ENCODE results near the gene F2RL2. TPM values are rescaled to one million over a fixed set of nuclear protein-coding genes. Genes with fewer than 3 reads are reported as not detected.

Gene F2RL2
- total and polyA plus RNA-seq, 2 donors (not counting 1 experiment from before 2014, with no cell fraction given): not detected

DNA sequence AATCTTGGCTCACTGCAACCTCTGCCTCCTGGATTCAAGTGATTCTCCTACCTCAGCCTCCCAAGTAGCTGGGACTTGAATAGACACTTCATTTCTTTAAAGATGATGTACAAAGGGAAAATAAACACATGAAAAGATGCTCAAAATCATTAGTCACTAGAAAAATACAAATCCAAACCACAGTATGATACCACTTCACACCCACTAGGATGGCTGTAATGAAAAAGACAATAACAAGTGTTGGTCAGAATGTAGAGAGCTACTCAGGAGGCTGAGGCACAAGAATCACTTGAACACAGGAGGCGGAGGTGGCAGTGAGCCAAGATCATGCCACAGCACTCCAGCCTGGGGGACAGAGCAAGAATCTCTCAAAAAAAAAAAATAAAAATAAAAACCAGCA lies 13.0 kb downstream of the F2RL2 start:
- Mint-ChIP-seq H3K27me3 (no peaks in the 10 kb centered on the region), H3K4me1 (peaks cover 9% of the 10 kb centered on the region), H3K27ac (no peak overlapping the region), H3K4me3 (no peak overlapping the region), H3K9me3 (ENCODE audit: insufficient read depth) (no peaks in the 10 kb centered on the region)
- intact Hi-C loops (cut with micrococcal nuclease): no loop called here
- no peaks in the 10 kb centered on the region for H3K9me3 ChIP-seq (ENCODE audit: control extremely low read depth in 1 of 3, control insufficient read depth in 2 of 3, insufficient read depth in 1 of 3, low read length in 2 of 3)
- no peaks in the 10 kb centered on the region for H4K20me1 ChIP-seq (ENCODE audit: control insufficient read depth, insufficient read depth, low read length, poor library complexity, severe bottlenecking)
- peaks cover 0 to 4% of the 10 kb centered on the region in 2 experiments for H3K36me3 ChIP-seq (replicated peaks in 1 of 2; ENCODE audit: control extremely low read depth in 1 of 2, control insufficient read depth in 1 of 2, extremely low read depth in 1 of 2, insufficient read depth in 2 of 2, low read length in 1 of 2)
- DNase-seq (no peak), ATAC-seq (ENCODE audit: low read depth) (no peak)
- no peak overlapping the region for H3K9ac ChIP-seq (ENCODE audit: low read length)
- ChIA-PET CTCF (interaction anchor here (1.0 to 2.1 kb wide), 2 partner anchors 164 kb away, joined by 5 to 10 read pairs; no protein-coding TSS in a partner anchor), POLR2A (no interaction called here)
- H3K4me3 ChIP-seq (ENCODE audit: control extremely low read depth in 1 of 5, extremely low read depth in 1 of 5, insufficient read depth in 1 of 5, low read depth in 2 of 5, low read length in 4 of 5): no peak overlapping the region
- H3K27ac ChIP-seq (ENCODE audit: low read length in 2 of 2): no peak overlapping the region
- no peak overlapping the region for H2AFZ ChIP-seq (ENCODE audit: insufficient read depth, low read depth, low read length, poor library complexity, severe bottlenecking)
- H3K4me2 ChIP-seq (replicated peaks; ENCODE audit: low read depth, low read length, poor library complexity, severe bottlenecking): no peak overlapping the region
- H3K4me1 ChIP-seq (ENCODE audit: control insufficient read depth in 2 of 2, insufficient read depth in 2 of 2, low read length in 2 of 2): peaks cover 0 to 7% of the 10 kb centered on the region in 2 donors
- H3K27me3 ChIP-seq (replicated peaks in 1 of 4; ENCODE audit: control extremely low read depth in 1 of 4, control insufficient read depth in 3 of 4, insufficient read depth in 4 of 4, low read length in 3 of 4): no peaks in the 10 kb centered on the region
- H3K79me2 ChIP-seq (ENCODE audit: control insufficient read depth, insufficient read depth, low read length): no peaks in the 10 kb centered on the region
- 100% methylated on average over 1 of the region's 1 CpG for WGBS (ENCODE audit: insufficient coverage)
- no peak for TF ChIP-seq EZH2 (IDR thresholded peaks at IDR 0.05; ENCODE audit: borderline replicate concordance, insufficient read depth, low read depth, low read length, poor library complexity, severe bottlenecking)
- TF ChIP-seq, protein P1, sequence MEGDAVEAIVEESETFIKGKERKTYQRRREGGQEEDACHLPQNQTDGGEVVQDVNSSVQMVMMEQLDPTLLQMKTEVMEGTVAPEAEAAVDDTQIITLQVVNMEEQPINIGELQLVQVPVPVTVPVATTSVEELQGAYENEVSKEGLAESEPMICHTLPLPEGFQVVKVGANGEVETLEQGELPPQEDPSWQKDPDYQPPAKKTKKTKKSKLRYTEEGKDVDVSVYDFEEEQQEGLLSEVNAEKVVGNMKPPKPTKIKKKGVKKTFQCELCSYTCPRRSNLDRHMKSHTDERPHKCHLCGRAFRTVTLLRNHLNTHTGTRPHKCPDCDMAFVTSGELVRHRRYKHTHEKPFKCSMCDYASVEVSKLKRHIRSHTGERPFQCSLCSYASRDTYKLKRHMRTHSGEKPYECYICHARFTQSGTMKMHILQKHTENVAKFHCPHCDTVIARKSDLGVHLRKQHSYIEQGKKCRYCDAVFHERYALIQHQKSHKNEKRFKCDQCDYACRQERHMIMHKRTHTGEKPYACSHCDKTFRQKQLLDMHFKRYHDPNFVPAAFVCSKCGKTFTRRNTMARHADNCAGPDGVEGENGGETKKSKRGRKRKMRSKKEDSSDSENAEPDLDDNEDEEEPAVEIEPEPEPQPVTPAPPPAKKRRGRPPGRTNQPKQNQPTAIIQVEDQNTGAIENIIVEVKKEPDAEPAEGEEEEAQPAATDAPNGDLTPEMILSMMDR (IDR thresholded peaks at IDR 0.05): no peak

DNA sequence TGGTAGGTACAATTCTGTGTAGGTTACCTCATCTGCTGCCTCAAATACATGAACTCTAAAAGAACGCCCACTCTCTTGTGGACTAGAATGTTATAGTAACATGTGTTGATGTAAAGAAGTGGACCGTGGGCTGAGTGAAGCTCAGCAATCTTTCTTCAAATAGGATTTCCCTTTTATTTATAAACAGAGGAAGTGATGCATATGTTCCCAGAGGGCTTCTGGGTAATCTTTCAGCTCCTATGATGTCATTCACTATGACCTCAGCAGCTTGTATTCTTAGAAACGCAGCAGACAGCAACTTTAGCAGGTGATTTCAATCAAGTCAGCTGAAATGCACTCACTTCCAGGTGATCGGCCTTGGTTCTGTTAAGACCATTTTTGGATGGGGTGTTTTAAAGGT lies 14.4 kb downstream of the F2RL2 start:
- Mint-ChIP-seq H3K27ac (no peak overlapping the region), H3K4me1 (peaks cover 9% of the 10 kb centered on the region), H3K9me3 (ENCODE audit: insufficient read depth) (no peaks in the 10 kb centered on the region), H3K27me3 (no peaks in the 10 kb centered on the region), H3K4me3 (no peak overlapping the region)
- 75% methylated on average over 1 of the region's 4 CpGs for WGBS (ENCODE audit: insufficient coverage)
- POLR2A ChIA-PET: no interaction called here
- Histone ChIP-seq H3K9me3 (ENCODE audit: control extremely low read depth in 1 of 3, control insufficient read depth in 2 of 3, insufficient read depth in 1 of 3, low read length in 2 of 3) (no peaks in the 10 kb centered on the region), H3K27me3 (replicated peaks in 1 of 4; ENCODE audit: control extremely low read depth in 1 of 4, control insufficient read depth in 3 of 4, insufficient read depth in 4 of 4, low read length in 3 of 4) (no peaks in the 10 kb centered on the region), H3K79me2 (ENCODE audit: control insufficient read depth, insufficient read depth, low read length) (no peaks in the 10 kb centered on the region), H3K4me2 (replicated peaks; ENCODE audit: low read depth, low read length, poor library complexity, severe bottlenecking) (peak overlapping the region; percentile 11), H3K4me3 (ENCODE audit: control extremely low read depth in 1 of 5, extremely low read depth in 1 of 5, insufficient read depth in 1 of 5, low read depth in 2 of 5, low read length in 4 of 5) (no peak overlapping the region), H3K36me3 (replicated peaks in 1 of 2; ENCODE audit: control extremely low read depth in 1 of 2, control insufficient read depth in 1 of 2, extremely low read depth in 1 of 2, insufficient read depth in 2 of 2, low read length in 1 of 2) (peaks cover 0 to 4% of the 10 kb centered on the region in 2 experiments), H3K4me1 (ENCODE audit: control insufficient read depth in 2 of 2, insufficient read depth in 2 of 2, low read length in 2 of 2) (peaks cover 0 to 7% of the 10 kb centered on the region in 2 donors), H3K9ac (ENCODE audit: low read length) (peak overlapping the region; percentile 60), H2AFZ (ENCODE audit: insufficient read depth, low read depth, low read length, poor library complexity, severe bottlenecking) (no peak overlapping the region), H3K27ac (ENCODE audit: low read length in 2 of 2) (peak overlapping the region; percentile 77 to 80), H4K20me1 (ENCODE audit: control insufficient read depth, insufficient read depth, low read length, poor library complexity, severe bottlenecking) (no peaks in the 10 kb centered on the region)
- DNase-seq (peak; percentile 34), ATAC-seq (ENCODE audit: low read depth) (peak; percentile 31)
- TF ChIP-seq EZH2 (IDR thresholded peaks at IDR 0.05; ENCODE audit: borderline replicate concordance, insufficient read depth, low read depth, low read length, poor library complexity, severe bottlenecking): no peak
- TF ChIP-seq, protein P1 (IDR thresholded peaks at IDR 0.05): no peak
- intact Hi-C loops (cut with micrococcal nuclease): no loop called here
- CTCF ChIA-PET: interaction anchor here (1.5 kb wide), 1 partner anchor 9 kb away, joined by 6 read pairs; no protein-coding TSS in a partner anchor

All from B cell (primary cell).